Mesendoderm (in vitro differentiated cells): ENCODE measurements around the gene PDSS2.
"Not testable (repeated sequence)": the region's sequence is repeated elsewhere in the genome, so short reads cannot be mapped to it uniquely, and the experiment has no call there.

Source experiments
- DNase-seq: peaks from one replicate; pipeline ENCODE4 v3.0.0; 2013
- H2AK5ac ChIP-seq: 2 replicates; pipeline ENCODE4 v1.6.1; 2013; ENCODE audit warnings: low read length, inconsistent platforms
- H2BK120ac ChIP-seq: 2 replicates; pipeline ENCODE4 v1.6.1; 2013; ENCODE audit warnings: low read depth, mild to moderate bottlenecking, low read length, moderate library complexity, mixed read lengths
- H2BK15ac ChIP-seq: replicated peaks from 2 replicates; pipeline ENCODE4 v1.6.1; 2013; ENCODE audit warnings: low read depth, mild to moderate bottlenecking, moderate library complexity
- H2BK5ac ChIP-seq: 2 replicates; pipeline ENCODE4 v1.6.1; 2013; ENCODE audit warnings: low read length, inconsistent platforms
- H3K18ac ChIP-seq: 2 replicates; pipeline ENCODE4 v1.6.1; 2013; ENCODE audit warnings: mild to moderate bottlenecking, low read length, mixed read lengths
- H3K23ac ChIP-seq: one replicate; pipeline ENCODE4 v1.6.1; 2013; ENCODE audit warnings: low read length
- H3K27ac ChIP-seq: 2 replicates; pipeline ENCODE4 v1.5.1; 2013; ENCODE audit warnings: low read depth, mild to moderate bottlenecking, inconsistent platforms, low read length, moderate library complexity
- H3K27me3 ChIP-seq: 2 replicates; pipeline ENCODE4 v1.6.1; 2013; ENCODE audit warnings: low read length, control low read depth, mild to moderate bottlenecking, inconsistent platforms; ENCODE audit not compliant: insufficient read depth, poor library complexity
- H3K36me3 ChIP-seq: 2 replicates; pipeline ENCODE4 v1.6.1; 2013; ENCODE audit warnings: low read length, inconsistent platforms; ENCODE audit not compliant: control insufficient read depth, insufficient read depth
- H3K4ac ChIP-seq: one replicate; pipeline ENCODE4 v1.6.1; 2013; ENCODE audit warnings: low read depth, mild to moderate bottlenecking, low read length, moderate library complexity
- H3K4me1 ChIP-seq: 2 replicates; pipeline ENCODE4 v1.6.1; 2013; ENCODE audit warnings: low read depth, low read length, inconsistent platforms; ENCODE audit not compliant: control insufficient read depth
- H3K4me2 ChIP-seq: 2 replicates; pipeline ENCODE4 v1.6.1; 2013; ENCODE audit warnings: low read length
- H3K4me3 ChIP-seq: 2 replicates; pipeline ENCODE4 v1.5.1; 2013; ENCODE audit warnings: mild to moderate bottlenecking, low read length
- H3K56ac ChIP-seq: one replicate; pipeline ENCODE4 v1.6.1; 2013; ENCODE audit warnings: low read length
- H3K79me1 ChIP-seq: 2 replicates; pipeline ENCODE4 v1.6.1; 2013; ENCODE audit warnings: low read length, inconsistent platforms
- H3K79me2 ChIP-seq: 2 replicates; pipeline ENCODE4 v1.6.1; 2013; ENCODE audit warnings: mild to moderate bottlenecking, low read length; ENCODE audit not compliant: control insufficient read depth, insufficient read depth
- H3K9ac ChIP-seq: 2 replicates; pipeline ENCODE4 v1.6.1; 2013; ENCODE audit warnings: low read length, inconsistent platforms
- H4K5ac ChIP-seq: one replicate; pipeline ENCODE4 v1.6.1; 2013; ENCODE audit warnings: low read length
- H4K8ac ChIP-seq: one replicate; pipeline ENCODE4 v1.6.1; 2013; ENCODE audit warnings: low read depth, mild to moderate bottlenecking, control low read depth, low read length, moderate library complexity
- WGBS: extraction: QIAGEN DNeasy Blood & Tissue Kit; methylation state at CpG from one replicate; pipeline ENCODE4 v1.1.7; 2013; ENCODE audit warnings: low lambda C conversion rate, missing lambda C conversion rate; ENCODE audit not compliant: insufficient coverage; ENCODE audit errors: extremely low coverage; 5-methylcytosine and 5-hydroxymethylcytosine counted together

PDSS2 gene

GRCh38 chr6:107144666-107145065 lies 314.7 kb downstream of the PDSS2 start:
- DNase-seq, result no peak
- Histone ChIP-seq H2BK5ac (no peak overlapping the region), H3K4me2 (no peak overlapping the region), H4K8ac (no peak overlapping the region), H3K27me3 (no peaks in the 10 kb centered on the region), H4K5ac (no peak overlapping the region), H3K23ac (no peak overlapping the region), H3K4me1 (no peaks in the 10 kb centered on the region), H3K18ac (no peak overlapping the region), H3K79me2 (no peaks in the 10 kb centered on the region), H3K9ac (no peak overlapping the region), H2BK120ac (no peak overlapping the region), H3K27ac (no peak overlapping the region), H3K56ac (no peak overlapping the region), H3K79me1 (no peaks in the 10 kb centered on the region), H2BK15ac (no peak overlapping the region), H3K4ac (no peak overlapping the region), H3K4me3 (no peak overlapping the region), H3K36me3 (no peaks in the 10 kb centered on the region), H2AK5ac (no peak overlapping the region)
- WGBS, result no CpG with 5 or more reads among the region's 4 CpGs

GRCh38 chr6:107144014-107144413 lies 315.4 kb downstream of the PDSS2 start:
- Histone ChIP-seq H4K8ac (no peak overlapping the region), H3K27me3 (no peaks in the 10 kb centered on the region), H3K9ac (no peak overlapping the region), H3K4me1 (no peaks in the 10 kb centered on the region), H3K79me1 (no peaks in the 10 kb centered on the region), H2BK15ac (no peak overlapping the region), H2AK5ac (no peak overlapping the region), H2BK120ac (no peak overlapping the region), H3K4ac (no peak overlapping the region), H3K4me2 (no peak overlapping the region), H4K5ac (no peak overlapping the region), H3K18ac (no peak overlapping the region), H3K36me3 (no peaks in the 10 kb centered on the region), H3K4me3 (no peak overlapping the region), H2BK5ac (no peak overlapping the region), H3K27ac (no peak overlapping the region), H3K79me2 (no peaks in the 10 kb centered on the region), H3K56ac (no peak overlapping the region), H3K23ac (no peak overlapping the region)
- DNase-seq, result no peak

GRCh38 chr6:107140581-107140980 lies 318.8 kb downstream of the PDSS2 start:
- no peak for DNase-seq
- Histone ChIP-seq H3K4me2 (no peak overlapping the region), H3K36me3 (no peaks in the 10 kb centered on the region), H3K4me3 (no peak overlapping the region), H3K56ac (no peak overlapping the region), H3K79me1 (no peaks in the 10 kb centered on the region), H2BK120ac (no peak overlapping the region), H3K4me1 (no peaks in the 10 kb centered on the region), H3K23ac (no peak overlapping the region), H3K18ac (no peak overlapping the region), H3K27ac (no peak overlapping the region), H3K9ac (no peak overlapping the region), H4K5ac (no peak overlapping the region), H3K4ac (no peak overlapping the region), H3K27me3 (no peaks in the 10 kb centered on the region), H2BK5ac (no peak overlapping the region), H4K8ac (no peak overlapping the region), H2AK5ac (no peak overlapping the region), H3K79me2 (no peaks in the 10 kb centered on the region), H2BK15ac (no peak overlapping the region)
- WGBS, result no CpG with 5 or more reads among the region's 3 CpGs

GRCh38 chr6:107136324-107136723 lies 323.0 kb downstream of the PDSS2 start:
- not testable (repeated sequence) for H3K4me2 ChIP-seq, H2BK5ac ChIP-seq, H3K79me2 ChIP-seq, H2BK15ac ChIP-seq, H3K18ac ChIP-seq, H3K23ac ChIP-seq, H3K56ac ChIP-seq, H3K27me3 ChIP-seq, H3K9ac ChIP-seq, H2AK5ac ChIP-seq, H2BK120ac ChIP-seq, H3K27ac ChIP-seq, H4K5ac ChIP-seq, H3K4me3 ChIP-seq, H3K4ac ChIP-seq, H3K4me1 ChIP-seq, H3K36me3 ChIP-seq, H3K79me1 ChIP-seq, H4K8ac ChIP-seq, DNase-seq
- no CpG with 5 or more reads among the region's 3 CpGs for WGBS

- not testable (repeated sequence) for H3K79me2 ChIP-seq, H3K4me1 ChIP-seq, H3K4ac ChIP-seq, H3K23ac ChIP-seq, H3K4me3 ChIP-seq, H3K4me2 ChIP-seq, H4K8ac ChIP-seq, DNase-seq, H3K27ac ChIP-seq, H2BK120ac ChIP-seq, H3K27me3 ChIP-seq, H3K79me1 ChIP-seq, H4K5ac ChIP-seq, H3K36me3 ChIP-seq, H3K18ac ChIP-seq, H3K9ac ChIP-seq, H2BK5ac ChIP-seq, H3K56ac ChIP-seq, H2AK5ac ChIP-seq, H2BK15ac ChIP-seq
- no CpG with 5 or more reads among the region's 14 CpGs for WGBS
Measured at GRCh38 chr6:107135048-107135680, 324.2 kb downstream of the PDSS2 start.

GRCh38 chr6:107132330-107132954 lies 326.9 kb downstream of the PDSS2 start:
- Histone ChIP-seq H3K79me2 (no peaks in the 10 kb centered on the region), H3K23ac (no peak overlapping the region), H3K36me3 (no peaks in the 10 kb centered on the region), H4K5ac (no peak overlapping the region), H3K4ac (no peak overlapping the region), H3K27me3 (no peaks in the 10 kb centered on the region), H3K9ac (no peak overlapping the region), H3K56ac (no peak overlapping the region), H4K8ac (no peak overlapping the region), H3K79me1 (no peaks in the 10 kb centered on the region), H2BK15ac (no peak overlapping the region), H2BK5ac (no peak overlapping the region), H2BK120ac (no peak overlapping the region), H3K18ac (no peak overlapping the region), H3K4me1 (no peaks in the 10 kb centered on the region), H3K4me2 (no peak overlapping the region), H3K4me3 (no peak overlapping the region), H2AK5ac (no peak overlapping the region), H3K27ac (no peak overlapping the region)
- no peak for DNase-seq
- WGBS, result no CpG with 5 or more reads among the region's 8 CpGs
